SK-N-SH (cell line): Measurements from ENCODE around the gene ATE1. TPM values are rescaled to one million over a fixed set of nuclear protein-coding genes. Genes with fewer than 3 reads are reported as not detected.

Experiments
- CTCF ChIA-PET: fragments of 300-600, 350-600 bp; formaldehyde crosslinking; extraction: SDS; loops from one replicate; lab custom pipeline; 2021; lab: Yijun Ruan, JAX
- POLR2A ChIA-PET: fragments of 350-600 bp; sonication (Branson Sonifier 250); formaldehyde crosslinking; extraction: SDS; loops from one replicate; lab custom pipeline; 2020; ENCODE audit warnings: antibody characterized with exemption, inconsistent platforms; lab: Yijun Ruan, JAX
- DNase-seq: peaks from one replicate; pipeline ENCODE4 v3.0.0; 2012
- H2AFZ ChIP-seq: fragments of 200-600 bp; sonication (generic); 2 replicates; pipeline ENCODE4 v1.8.1; 2016; ENCODE audit warnings: antibody characterized with exemption, mild to moderate bottlenecking, low read depth
- H3F3A ChIP-seq: fragments of 200-600 bp; sonication (generic); replicated peaks from 2 replicates; pipeline ENCODE3; 2016; ENCODE audit warnings: antibody characterized with exemption, mild to moderate bottlenecking; ENCODE audit not compliant: insufficient read depth
- H3K27ac ChIP-seq, 2 experiments: fragments of 200-500 bp in 1 of 2; fragments of 200-600 bp in 1 of 2; sonication (Bioruptor generic) in 1 of 2; sonication (generic), shearing (Covaris generic) in 1 of 2; 2 replicates each; pipeline versions ENCODE4 v1.5.1 to v1.6.1; 2014 to 2016; ENCODE audit warnings: low read depth in 2 of 2, inconsistent platforms in 1 of 2, low read length in 1 of 2, mild to moderate bottlenecking in 1 of 2, mixed read lengths in 1 of 2
- H3K27me3 ChIP-seq: fragments of 200-600 bp; sonication (generic), shearing (Covaris generic); 2 replicates; pipeline ENCODE4 v1.6.1; 2016; ENCODE audit warnings: mixed run types; ENCODE audit not compliant: insufficient read depth
- H3K36me3 ChIP-seq, 2 experiments: fragments of 200-500 bp in 1 of 2; fragments of 200-600 bp in 1 of 2; sonication (Bioruptor generic) in 1 of 2; sonication (generic) in 1 of 2; replicated peaks in 1 of 2; 2 replicates each; pipeline versions ENCODE3 to v1.5.1; 2014 to 2016; ENCODE audit warnings: low read length in 1 of 2, mild to moderate bottlenecking in 1 of 2; ENCODE audit not compliant: insufficient read depth in 2 of 2, control insufficient read depth in 1 of 2
- H3K4me1 ChIP-seq, 2 experiments: fragments of 200-500 bp in 1 of 2; fragments of 200-600 bp in 1 of 2; sonication (Bioruptor generic) in 1 of 2; sonication (generic), shearing (Covaris generic) in 1 of 2; 2 replicates each; pipeline versions ENCODE4 v1.5.1 to v1.6.1; 2014 to 2016; ENCODE audit warnings: low read depth in 1 of 2, low read length in 1 of 2, mixed run types in 1 of 2; ENCODE audit not compliant: insufficient read depth in 2 of 2, control insufficient read depth in 1 of 2
- H3K4me2 ChIP-seq: fragments of 200-600 bp; sonication (generic), shearing (Covaris generic); 2 replicates; pipeline ENCODE4 v1.6.1; 2017; ENCODE audit warnings: mixed run types
- H3K4me3 ChIP-seq, 2 experiments: fragments of 200-500 bp in 1 of 2; fragments of 200-600 bp in 1 of 2; sonication (Bioruptor generic) in 1 of 2; sonication (generic), shearing (Covaris generic) in 1 of 2; 2 replicates each; pipeline versions ENCODE4 v1.5.1 to v1.8.1; 2014 to 2016; ENCODE audit warnings: low read depth in 2 of 2, inconsistent platforms in 1 of 2, low read length in 1 of 2, mild to moderate bottlenecking in 1 of 2, mixed read lengths in 1 of 2, moderate library complexity in 1 of 2
- H3K79me2 ChIP-seq: fragments of 200-600 bp; sonication (generic); 2 replicates; pipeline ENCODE4 v1.8.1; 2017; ENCODE audit warnings: mild to moderate bottlenecking; ENCODE audit not compliant: insufficient read depth
- H3K9ac ChIP-seq: fragments of 200-600 bp; sonication (generic); 2 replicates; pipeline ENCODE4 v1.6.1; 2017; ENCODE audit warnings: mixed run types
- H3K9me2 ChIP-seq: fragments of 200-600 bp; sonication (generic); 2 replicates; pipeline ENCODE4 v1.6.1; 2017; ENCODE audit warnings: mixed run types
- H3K9me3 ChIP-seq: fragments of 200-600 bp; sonication (generic); 2 replicates; pipeline ENCODE4 v1.6.1; 2017; ENCODE audit warnings: mixed run types, mild to moderate bottlenecking, moderate library complexity
- H4K20me1 ChIP-seq: fragments of 200-600 bp; sonication (generic); 2 replicates; pipeline ENCODE4 v1.6.1; 2017; ENCODE audit warnings: mild to moderate bottlenecking, mixed run types; ENCODE audit not compliant: insufficient read depth
- ELF1 ChIP-seq: IDR thresholded peaks from 2 replicates; pipeline ENCODE4 v1.4.0; 2012
- EP300 ChIP-seq, 2 experiments: IDR thresholded peaks; 2 replicates each; pipeline versions ENCODE4 v1.4.0 to v1.6.1; 2012; ENCODE audit warnings: borderline replicate concordance in 1 of 2, low read depth in 1 of 2, low read length in 1 of 2
- EZH2phosphoT487 ChIP-seq: fragments of 200-600 bp; sonication (generic); IDR thresholded peaks from 2 replicates; pipeline ENCODE4 v1.6.1; 2017; ENCODE audit warnings: low read depth, mixed run types, mild to moderate bottlenecking, antibody characterized with exemption, moderate library complexity, borderline replicate concordance
- GABPA ChIP-seq: IDR thresholded peaks from 2 replicates; pipeline ENCODE4 v1.4.0; 2012; ENCODE audit warnings: low read depth, mild to moderate bottlenecking
- GATA2 ChIP-seq: sonication (generic); formaldehyde crosslinking; IDR thresholded peaks from 2 replicates; pipeline ENCODE4 v1.5.0; 2020; ENCODE audit warnings: mild to moderate bottlenecking, missing genetic modification reagents
- IRF3 ChIP-seq: fragments of 150-350 bp; IDR thresholded peaks from 2 replicates; pipeline ENCODE4 v1.6.1; 2016; ENCODE audit warnings: mild to moderate bottlenecking, low read depth, low read length
- JUND ChIP-seq: IDR thresholded peaks from 2 replicates; pipeline ENCODE4 v1.4.0; 2012
- MAX ChIP-seq: IDR thresholded peaks from 2 replicates; pipeline ENCODE4 v1.4.0; 2012; ENCODE audit warnings: low read depth
- MXI1 ChIP-seq: IDR thresholded peaks from 2 replicates; pipeline ENCODE4 v1.6.1; 2012; ENCODE audit warnings: mild to moderate bottlenecking, low read depth, low read length, improper control_type of control experiment
- POLR2AphosphoS5 ChIP-seq: IDR thresholded peaks from 2 replicates; pipeline ENCODE4 v1.6.1; 2012; ENCODE audit warnings: low read depth, low read length
- RAD21 ChIP-seq: IDR thresholded peaks from 2 replicates; pipeline ENCODE4 v1.6.1; 2012; ENCODE audit warnings: mild to moderate bottlenecking, low read length
- RFX5 ChIP-seq: IDR thresholded peaks from 2 replicates; pipeline ENCODE4 v1.6.1; 2012; ENCODE audit warnings: mild to moderate bottlenecking, improper control_type of control experiment, low read length
- RXRA ChIP-seq: IDR thresholded peaks from 2 replicates; pipeline ENCODE4 v1.4.0; 2012; ENCODE audit warnings: low read depth, mild to moderate bottlenecking, borderline replicate concordance
- SMC3 ChIP-seq: IDR thresholded peaks from 2 replicates; pipeline ENCODE4 v1.6.1; 2012; ENCODE audit warnings: low read depth, low read length, improper control_type of control experiment
- TCF12 ChIP-seq: IDR thresholded peaks from 2 replicates; pipeline ENCODE4 v1.4.0; 2012
- USF1 ChIP-seq: IDR thresholded peaks from 2 replicates; pipeline ENCODE4 v1.4.0; 2012; ENCODE audit warnings: low read depth, borderline replicate concordance
- WGBS: methylation state at CpG from one replicate; pipeline ENCODE4 v1.1.6; 2017; ENCODE audit warnings: low lambda C conversion rate; 5-methylcytosine and 5-hydroxymethylcytosine counted together
- polyA plus RNA-seq, 3 experiments: library from polyadenylated mRNA; depleted of rRNA; stranded (reverse); fragments of >200 nt; gene quantifications; 2 replicates each; pipeline ENCODE4 v1.2.3, GENCODE V29; 2012
- TF ChIP-seq, protein P1 (sequence below): IDR thresholded peaks from 2 replicates; pipeline ENCODE4 v1.6.1; 2012; ENCODE audit warnings: mild to moderate bottlenecking, low read depth, low read length, moderate library complexity
- TF ChIP-seq, protein P2 (sequence below): IDR thresholded peaks from 2 replicates; pipeline ENCODE4; 2012
- TF ChIP-seq, protein P3 (sequence below): IDR thresholded peaks from 2 replicates; pipeline ENCODE4 v1.4.0; 2012; ENCODE audit warnings: low read depth, borderline replicate concordance

ATE1 gene
- polyA plus RNA-seq, 1 of the 3 experiments (the other 2 are of a cell fraction): 6.3 TPM

DNA sequence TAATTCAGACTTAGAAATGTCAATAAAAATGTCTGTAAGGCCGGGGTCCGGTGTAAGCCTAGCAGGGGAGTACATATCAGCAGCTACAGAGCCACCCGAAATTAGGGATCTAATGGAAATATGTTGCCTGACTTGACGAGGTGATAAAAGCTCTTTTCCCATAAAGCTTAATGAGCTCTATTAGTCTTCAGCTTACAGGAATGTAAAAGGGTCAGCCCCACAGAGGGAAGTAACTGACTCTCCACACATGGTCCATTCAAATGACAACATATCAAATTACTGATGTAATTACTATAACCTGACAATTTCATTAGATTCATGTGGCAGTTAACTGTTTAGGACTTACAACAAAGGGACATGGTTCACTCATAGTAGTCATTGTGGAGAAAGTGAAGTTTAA is 62.3 kb downstream of the ATE1 start:
- H3K4me3 ChIP-seq: no peak overlapping the region
- TF ChIP-seq, protein P1, sequence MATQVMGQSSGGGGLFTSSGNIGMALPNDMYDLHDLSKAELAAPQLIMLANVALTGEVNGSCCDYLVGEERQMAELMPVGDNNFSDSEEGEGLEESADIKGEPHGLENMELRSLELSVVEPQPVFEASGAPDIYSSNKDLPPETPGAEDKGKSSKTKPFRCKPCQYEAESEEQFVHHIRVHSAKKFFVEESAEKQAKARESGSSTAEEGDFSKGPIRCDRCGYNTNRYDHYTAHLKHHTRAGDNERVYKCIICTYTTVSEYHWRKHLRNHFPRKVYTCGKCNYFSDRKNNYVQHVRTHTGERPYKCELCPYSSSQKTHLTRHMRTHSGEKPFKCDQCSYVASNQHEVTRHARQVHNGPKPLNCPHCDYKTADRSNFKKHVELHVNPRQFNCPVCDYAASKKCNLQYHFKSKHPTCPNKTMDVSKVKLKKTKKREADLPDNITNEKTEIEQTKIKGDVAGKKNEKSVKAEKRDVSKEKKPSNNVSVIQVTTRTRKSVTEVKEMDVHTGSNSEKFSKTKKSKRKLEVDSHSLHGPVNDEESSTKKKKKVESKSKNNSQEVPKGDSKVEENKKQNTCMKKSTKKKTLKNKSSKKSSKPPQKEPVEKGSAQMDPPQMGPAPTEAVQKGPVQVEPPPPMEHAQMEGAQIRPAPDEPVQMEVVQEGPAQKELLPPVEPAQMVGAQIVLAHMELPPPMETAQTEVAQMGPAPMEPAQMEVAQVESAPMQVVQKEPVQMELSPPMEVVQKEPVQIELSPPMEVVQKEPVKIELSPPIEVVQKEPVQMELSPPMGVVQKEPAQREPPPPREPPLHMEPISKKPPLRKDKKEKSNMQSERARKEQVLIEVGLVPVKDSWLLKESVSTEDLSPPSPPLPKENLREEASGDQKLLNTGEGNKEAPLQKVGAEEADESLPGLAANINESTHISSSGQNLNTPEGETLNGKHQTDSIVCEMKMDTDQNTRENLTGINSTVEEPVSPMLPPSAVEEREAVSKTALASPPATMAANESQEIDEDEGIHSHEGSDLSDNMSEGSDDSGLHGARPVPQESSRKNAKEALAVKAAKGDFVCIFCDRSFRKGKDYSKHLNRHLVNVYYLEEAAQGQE: no peak
- no peak for TF ChIP-seq RXRA
- no peak for TF ChIP-seq USF1
- TF ChIP-seq, protein P2, sequence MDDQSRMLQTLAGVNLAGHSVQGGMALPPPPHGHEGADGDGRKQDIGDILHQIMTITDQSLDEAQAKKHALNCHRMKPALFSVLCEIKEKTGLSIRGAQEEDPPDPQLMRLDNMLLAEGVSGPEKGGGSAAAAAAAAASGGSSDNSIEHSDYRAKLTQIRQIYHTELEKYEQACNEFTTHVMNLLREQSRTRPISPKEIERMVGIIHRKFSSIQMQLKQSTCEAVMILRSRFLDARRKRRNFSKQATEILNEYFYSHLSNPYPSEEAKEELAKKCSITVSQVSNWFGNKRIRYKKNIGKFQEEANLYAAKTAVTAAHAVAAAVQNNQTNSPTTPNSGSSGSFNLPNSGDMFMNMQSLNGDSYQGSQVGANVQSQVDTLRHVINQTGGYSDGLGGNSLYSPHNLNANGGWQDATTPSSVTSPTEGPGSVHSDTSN: no peak
- TF ChIP-seq TCF12: no peak
- TF ChIP-seq RAD21: no peak
- TF ChIP-seq GATA2 (CRISPR knock-in tag): no peak
- TF ChIP-seq IRF3: no peak
- TF ChIP-seq MAX: no peak
- no peak for TF ChIP-seq EZH2phosphoT487
- TF ChIP-seq JUND: no peak
- no peak for TF ChIP-seq ELF1
- TF ChIP-seq EP300 (IDR thresholded peaks at IDR 0.05; ENCODE audit: borderline replicate concordance in 1 of 2, low read depth in 1 of 2, low read length in 1 of 2): no peak
- TF ChIP-seq SMC3: no peak
- no peak for TF ChIP-seq POLR2AphosphoS5
- no peak for TF ChIP-seq MXI1
- no peak for TF ChIP-seq GABPA
- TF ChIP-seq RFX5: no peak
- TF ChIP-seq, protein P3, sequence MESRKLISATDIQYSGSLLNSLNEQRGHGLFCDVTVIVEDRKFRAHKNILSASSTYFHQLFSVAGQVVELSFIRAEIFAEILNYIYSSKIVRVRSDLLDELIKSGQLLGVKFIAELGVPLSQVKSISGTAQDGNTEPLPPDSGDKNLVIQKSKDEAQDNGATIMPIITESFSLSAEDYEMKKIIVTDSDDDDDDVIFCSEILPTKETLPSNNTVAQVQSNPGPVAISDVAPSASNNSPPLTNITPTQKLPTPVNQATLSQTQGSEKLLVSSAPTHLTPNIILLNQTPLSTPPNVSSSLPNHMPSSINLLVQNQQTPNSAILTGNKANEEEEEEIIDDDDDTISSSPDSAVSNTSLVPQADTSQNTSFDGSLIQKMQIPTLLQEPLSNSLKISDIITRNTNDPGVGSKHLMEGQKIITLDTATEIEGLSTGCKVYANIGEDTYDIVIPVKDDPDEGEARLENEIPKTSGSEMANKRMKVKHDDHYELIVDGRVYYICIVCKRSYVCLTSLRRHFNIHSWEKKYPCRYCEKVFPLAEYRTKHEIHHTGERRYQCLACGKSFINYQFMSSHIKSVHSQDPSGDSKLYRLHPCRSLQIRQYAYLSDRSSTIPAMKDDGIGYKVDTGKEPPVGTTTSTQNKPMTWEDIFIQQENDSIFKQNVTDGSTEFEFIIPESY: no peak
- H3K27me3 ChIP-seq: no peaks in the 10 kb centered on the region
- no peak overlapping the region for H2AFZ ChIP-seq
- no peak overlapping the region for H3K4me2 ChIP-seq
- no peaks in the 10 kb centered on the region for H4K20me1 ChIP-seq
- no peak for DNase-seq
- WGBS: 97% methylated on average over 4 of the region's 4 CpGs
- H3K9me3 ChIP-seq: no peaks in the 10 kb centered on the region
- ChIA-PET CTCF (interaction anchor here (0.6 to 2.3 kb wide), 2 partner anchors 22 to 270 kb away, joined by 3 to 8 read pairs; no protein-coding TSS in a partner anchor), POLR2A (no interaction called here)
- H3K27ac ChIP-seq: no peak overlapping the region
- H3K36me3 ChIP-seq: peaks cover 17 to 36% of the 10 kb centered on the region in 2 experiments
- H3K79me2 ChIP-seq: no peaks in the 10 kb centered on the region
- no peaks in the 10 kb centered on the region; a peak in 1 of 4 replicates for H3K4me1 ChIP-seq
- no peak overlapping the region for H3K9ac ChIP-seq
- no peaks in the 10 kb centered on the region for H3K9me2 ChIP-seq
- no peaks in the 10 kb centered on the region for H3F3A ChIP-seq
